Dedifferentiated amniotic fluid mesenchymal stem cell (primary cell): Measurements from ENCODE around the gene EEF1AKMT1.

Source experiments
- DNase-seq: peaks from one replicate; pipeline ENCODE4 v3.0.0-alpha.2; 2016; ENCODE audit errors: extremely low spot score

Gene EEF1AKMT1

GRCh38 chr13:20719783-20720182, 54.0 kb downstream of the EEF1AKMT1 start:
- no peak for DNase-seq

GRCh38 chr13:20718958-20719566, 54.7 kb downstream of the EEF1AKMT1 start:
- DNase-seq = no peak

GRCh38 chr13:20717581-20718542, 55.9 kb downstream of the EEF1AKMT1 start:
- DNase-seq = no peak

GRCh38 chr13:20716951-20717350, 56.8 kb downstream of the EEF1AKMT1 start:
- DNase-seq = no peak

GRCh38 chr13:20715330-20715712, 58.4 kb downstream of the EEF1AKMT1 start:
- DNase-seq = no peak

GRCh38 chr13:20714563-20715329, 59.0 kb downstream of the EEF1AKMT1 start:
- peak; percentile 66 for DNase-seq

- DNase-seq = no peak
Measured at GRCh38 chr13:20714161-20714560, 59.6 kb downstream of the EEF1AKMT1 start.

GRCh38 chr13:20713751-20714150, 60.0 kb downstream of the EEF1AKMT1 start:
- peak; percentile 23 for DNase-seq

- no peak for DNase-seq
Measured at GRCh38 chr13:20713014-20713376, 60.8 kb downstream of the EEF1AKMT1 start.

GRCh38 chr13:20711301-20712044, 62.3 kb downstream of the EEF1AKMT1 start:
- DNase-seq = no peak

- no peak for DNase-seq
Measured at GRCh38 chr13:20709782-20710181, 64.0 kb downstream of the EEF1AKMT1 start.

GRCh38 chr13:20709369-20709768, 64.4 kb downstream of the EEF1AKMT1 start:
- no peak for DNase-seq

- no peak for DNase-seq
Measured at GRCh38 chr13:20708216-20708615, 65.5 kb downstream of the EEF1AKMT1 start.

GRCh38 chr13:20706661-20707060, 67.1 kb downstream of the EEF1AKMT1 start:
- DNase-seq = no peak

GRCh38 chr13:20704459-20705069, 69.2 kb downstream of the EEF1AKMT1 start:
- DNase-seq = no peak

- DNase-seq = peak; percentile 61
Measured at GRCh38 chr13:20703780-20704458, 69.8 kb downstream of the EEF1AKMT1 start.

- no peak for DNase-seq
Measured at GRCh38 chr13:20702915-20703779, 70.6 kb downstream of the EEF1AKMT1 start, which contains the start of gene IL17D. IL17D (plus strand) TSS chr13:20703699; CDS start chr13:20704002, 303 bp downstream.

- DNase-seq = no peak
Measured at GRCh38 chr13:20702530-20702914, 71.2 kb downstream of the EEF1AKMT1 start.

GRCh38 chr13:20701461-20701860, 72.3 kb downstream of the EEF1AKMT1 start:
- DNase-seq = no peak

- DNase-seq = no peak
Measured at GRCh38 chr13:20700288-20700687, 73.5 kb downstream of the EEF1AKMT1 start.
